ENCODE data around the gene RYR2.

GRCh38 chr1:237700181-237700580, 658.2 kb downstream of the RYR2 start:
- no peak for TF ChIP-seq CTCF (IDR thresholded peaks at IDR 0.05; ENCODE audit: control extremely low read depth in 1 of 3, insufficient read depth in 1 of 3, low read depth in 1 of 3, low read length in 3 of 3)
- no peak for TF ChIP-seq JUN (IDR thresholded peaks at IDR 0.05; ENCODE audit: low read depth, low read length)
- no peak for TF ChIP-seq ZNF274 (IDR thresholded peaks at IDR 0.05; ENCODE audit: borderline replicate concordance, extremely low read depth, low read length)
- no peak for TF ChIP-seq RNF2 (IDR thresholded peaks at IDR 0.05; ENCODE audit: borderline replicate concordance, low read depth, low read length, missing control alignments, poor library complexity, severe bottlenecking)
- no peak for TF ChIP-seq MAX (IDR thresholded peaks at IDR 0.05)
- no peak for TF ChIP-seq POLR2AphosphoS5 (IDR thresholded peaks at IDR 0.05; ENCODE audit: low read depth, low read length)
- TF ChIP-seq PHF8 (conservative IDR thresholded peaks at IDR 0.05; ENCODE audit: low read depth, low read length) = no peak
- no peak for TF ChIP-seq RAD21 (IDR thresholded peaks at IDR 0.05 in 1 of 2, conservative IDR thresholded peaks at IDR 0.05 in 1 of 2; ENCODE audit: low read depth in 2 of 2, low read length in 2 of 2)
- no peak for TF ChIP-seq ASH2L (IDR thresholded peaks at IDR 0.05; ENCODE audit: low read length)
- TF ChIP-seq EP300 (IDR thresholded peaks at IDR 0.05; ENCODE audit: borderline replicate concordance in 1 of 2, low read depth in 2 of 2, low read length in 2 of 2) = no peak
- TF ChIP-seq POLR2A (IDR thresholded peaks at IDR 0.05; ENCODE audit: control extremely low read depth in 1 of 2, low read depth in 2 of 2, low read length in 2 of 2) = no peak
- TF ChIP-seq CTBP2 (IDR thresholded peaks at IDR 0.05; ENCODE audit: borderline replicate concordance, insufficient read depth, insufficient read length, low read length) = no peak
- no peak for TF ChIP-seq SRF (IDR thresholded peaks at IDR 0.05; ENCODE audit: low read depth, low read length)
